ENCODE data around the gene WDR91.

Gene WDR91

DNA sequence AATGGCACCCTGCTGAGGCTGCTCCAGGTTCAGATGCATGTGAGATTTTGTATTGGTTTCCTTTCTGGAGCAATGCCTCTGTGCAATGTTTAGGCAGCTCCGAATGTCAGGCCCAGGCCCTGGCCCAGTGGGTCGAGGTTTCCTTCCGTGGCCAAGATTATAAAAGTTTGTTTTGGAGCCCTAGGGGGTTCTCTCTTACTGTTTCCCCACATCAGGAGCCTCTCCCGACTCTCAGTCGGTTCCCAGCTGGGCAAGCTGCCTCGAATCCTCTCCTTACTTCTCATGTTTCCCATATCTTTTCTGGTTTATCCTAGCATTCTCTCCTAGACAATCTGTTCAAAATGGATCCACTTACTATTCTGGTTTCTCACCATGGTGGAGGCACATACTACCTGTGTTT is 52.5 kb downstream of the WDR91 start:
- DNase-seq, result no peak

DNA sequence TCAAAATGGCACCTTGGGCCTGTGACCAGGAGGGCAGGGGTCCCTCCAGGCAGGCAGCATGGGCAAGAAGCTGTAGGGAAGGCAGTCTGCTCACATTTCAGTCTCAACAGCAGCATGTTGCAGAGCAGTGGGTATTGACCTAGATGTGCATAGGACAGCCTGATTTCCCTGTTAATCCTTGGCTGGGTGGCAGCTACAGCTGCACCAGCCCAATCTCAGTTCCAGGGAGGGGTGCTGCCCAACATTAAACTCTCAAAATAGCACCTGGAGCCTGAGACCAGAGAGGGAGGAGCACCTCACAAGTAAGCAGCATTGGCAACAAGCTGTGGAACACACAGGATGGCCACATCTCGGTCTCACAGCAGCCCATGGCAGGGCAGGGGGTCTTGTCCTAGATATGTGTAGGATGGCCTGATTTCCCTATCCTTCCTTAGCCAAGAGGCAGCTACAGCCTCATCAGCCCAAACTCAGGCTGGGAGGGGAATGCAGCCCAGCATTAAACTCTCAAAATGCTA is 53.1 kb downstream of the WDR91 start:
- DNase-seq, result no peak

DNA sequence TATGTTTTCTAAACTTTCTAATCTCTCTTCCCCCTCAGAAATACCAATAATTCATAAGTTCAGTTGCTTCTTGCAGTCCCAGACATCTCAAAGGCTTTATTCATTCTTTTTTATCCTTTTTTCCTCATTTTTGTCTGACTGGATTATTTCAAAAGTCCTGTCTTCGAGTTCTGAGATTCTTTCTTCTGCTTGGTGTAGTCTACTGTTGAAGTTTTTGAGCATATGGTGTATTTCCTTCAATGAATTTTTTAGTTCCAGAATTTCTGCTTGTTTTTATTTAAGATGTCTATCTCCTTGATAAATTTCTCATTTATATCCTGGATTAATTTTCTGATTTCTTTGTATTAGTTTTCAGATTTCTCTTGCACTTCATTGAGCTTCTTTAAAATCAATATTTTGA is 55.0 kb downstream of the WDR91 start:
- no peak for DNase-seq

DNA sequence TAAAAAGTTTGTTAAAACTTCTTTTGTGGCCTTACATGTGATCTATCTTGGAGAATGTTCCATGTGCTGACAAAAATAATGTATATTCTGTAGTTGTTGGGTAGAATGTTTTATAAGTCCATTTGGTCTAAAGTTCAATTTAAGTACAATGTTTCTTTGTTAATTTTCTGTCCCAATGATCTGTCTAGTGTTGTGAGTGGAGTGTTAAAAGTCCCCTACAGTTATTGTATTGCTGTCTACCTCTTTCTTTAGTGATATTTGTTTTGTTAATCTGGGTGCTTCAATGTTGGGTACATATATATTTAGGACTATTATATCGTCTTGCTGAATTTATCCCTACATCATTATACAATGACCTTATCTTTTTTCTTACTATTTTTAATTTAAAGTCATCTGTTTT is 56.6 kb downstream of the WDR91 start:
- DNase-seq, result no peak

DNA sequence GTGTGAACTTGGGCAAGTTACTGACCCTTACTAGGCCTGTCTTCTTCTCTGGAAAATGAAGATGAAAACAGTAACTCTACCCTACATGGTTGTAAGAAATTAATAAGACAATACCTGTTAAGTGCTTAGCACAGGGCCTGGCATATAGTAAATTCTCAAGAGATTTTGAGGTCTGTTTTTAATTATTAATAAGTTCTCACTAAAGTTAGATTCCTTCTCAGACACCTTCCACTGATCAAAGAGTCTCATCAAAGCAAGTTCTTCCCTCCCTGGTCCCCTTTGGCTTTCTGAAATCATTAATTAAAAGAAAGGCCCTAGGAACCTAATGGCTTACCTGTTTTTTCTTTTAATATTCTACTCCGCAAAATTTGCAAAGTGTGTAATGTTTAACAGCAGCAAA is 58.9 kb downstream of the WDR91 start:
- no peak for DNase-seq

DNA sequence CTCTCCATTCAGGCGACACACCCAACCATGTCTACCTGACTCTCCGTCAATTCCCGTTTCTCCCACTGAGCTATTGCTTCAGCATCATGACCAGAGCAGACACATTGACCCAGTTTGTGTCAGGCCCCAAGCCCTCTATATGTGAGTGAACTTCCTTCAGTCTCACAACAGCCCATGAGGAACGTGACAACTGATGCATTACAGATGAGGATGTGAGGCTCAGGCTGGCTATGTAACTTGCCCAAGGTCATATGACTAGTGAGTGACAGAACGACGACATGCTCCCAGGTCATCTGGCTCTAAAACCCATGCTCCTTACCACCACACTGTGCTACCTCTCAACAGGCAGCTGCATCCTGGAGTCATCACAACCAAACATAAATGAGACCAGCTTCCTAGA is 59.8 kb downstream of the WDR91 start:
- no peak for DNase-seq

DNA sequence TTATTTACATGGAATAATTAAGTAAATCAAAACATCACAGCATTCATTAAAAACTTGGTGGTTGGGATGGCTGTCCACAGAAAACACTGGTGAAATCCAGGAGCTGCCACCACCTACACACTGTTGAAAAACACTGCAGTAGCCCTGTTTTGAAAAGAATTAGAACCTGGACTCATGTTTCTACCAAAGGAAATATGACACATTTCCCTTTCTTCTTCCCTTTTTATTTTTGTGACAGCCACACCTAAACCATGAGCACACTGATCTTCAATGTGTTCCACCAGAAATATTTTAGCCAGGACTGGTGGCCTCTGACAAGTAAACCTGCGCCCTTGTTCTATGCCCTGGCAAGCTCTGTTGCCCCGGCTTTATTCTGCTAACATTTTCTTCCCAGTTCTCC is 60.2 kb downstream of the WDR91 start:
- DNase-seq, result no peak

DNA sequence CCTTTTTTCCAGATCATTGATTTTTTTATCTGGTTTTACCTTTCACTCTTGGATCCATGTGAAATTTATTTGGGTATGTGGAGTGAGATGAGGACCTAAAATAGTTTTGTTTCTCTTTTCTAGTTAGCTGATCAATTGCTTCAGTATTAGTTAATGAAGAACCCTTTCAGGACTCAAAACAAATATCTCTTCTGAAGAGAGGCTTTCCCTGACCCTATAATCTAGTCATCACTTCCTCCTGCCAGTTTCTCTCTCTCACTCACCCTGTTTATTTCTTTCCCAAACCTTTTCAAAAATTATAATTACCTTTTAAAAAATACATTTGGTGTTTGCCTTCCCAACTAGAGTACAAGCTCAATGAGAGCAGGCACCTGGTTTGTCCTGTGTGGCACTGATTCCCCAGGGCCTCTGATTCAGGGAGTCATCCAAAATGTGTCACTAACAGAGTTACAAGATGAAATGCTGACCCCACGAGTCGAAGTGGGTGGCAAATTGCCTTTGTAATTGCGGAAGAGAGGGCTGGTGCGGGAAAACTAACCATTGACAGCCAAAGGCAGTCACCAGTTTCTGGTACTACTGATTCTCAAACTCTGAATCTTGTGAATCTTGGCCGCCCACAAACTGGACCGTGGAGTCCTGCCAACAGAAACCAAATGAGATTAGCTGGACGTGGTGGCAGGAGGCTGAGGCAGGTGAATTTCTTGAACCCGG is 61.1 kb downstream of the WDR91 start:
- no peak for DNase-seq

DNA sequence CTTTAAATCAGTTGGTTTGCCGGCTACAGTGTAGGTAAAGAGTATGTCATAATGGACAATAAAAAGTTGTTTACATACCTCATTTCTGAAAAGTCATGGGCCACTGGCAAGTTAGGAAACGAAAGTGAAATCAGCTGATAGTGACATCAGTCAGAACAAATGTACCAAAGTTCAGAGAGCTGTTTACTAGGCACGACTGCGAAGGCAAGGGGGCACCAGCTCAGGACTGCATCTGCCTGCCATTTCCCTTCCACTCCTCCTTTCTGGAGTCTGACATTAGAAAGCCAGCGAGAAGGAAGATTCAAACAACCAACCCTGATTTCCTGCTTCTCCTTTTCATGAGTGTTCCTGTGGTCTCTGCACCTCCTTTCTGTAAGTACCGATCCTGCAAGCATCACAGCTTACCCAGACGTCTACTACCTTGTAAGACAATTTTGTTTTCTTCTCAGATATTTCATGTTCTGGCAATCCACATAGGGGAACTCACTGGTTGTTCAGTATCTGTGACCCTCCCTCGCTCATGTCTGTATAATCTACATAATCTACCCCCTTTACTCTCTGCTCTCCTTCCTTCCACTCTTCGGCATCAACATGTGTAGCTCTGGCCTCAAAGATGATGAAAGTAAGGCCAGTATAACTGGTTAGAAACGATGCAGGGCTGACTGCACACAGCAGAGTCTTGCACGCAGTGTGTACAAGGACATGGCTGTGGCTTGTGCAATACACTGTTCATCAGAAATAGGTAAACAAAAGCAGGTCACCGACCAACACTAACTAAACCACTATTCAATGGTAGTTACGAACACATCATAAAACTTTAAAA is 63.2 kb downstream of the WDR91 start, which contains the start of gene TMEM140:
TSS of gene TMEM140 (plus strand) at position 174 of the 823 bp plus-strand sequence. CDS start 16,370 bp downstream, outside the sequence.
- no peak for DNase-seq

DNA sequence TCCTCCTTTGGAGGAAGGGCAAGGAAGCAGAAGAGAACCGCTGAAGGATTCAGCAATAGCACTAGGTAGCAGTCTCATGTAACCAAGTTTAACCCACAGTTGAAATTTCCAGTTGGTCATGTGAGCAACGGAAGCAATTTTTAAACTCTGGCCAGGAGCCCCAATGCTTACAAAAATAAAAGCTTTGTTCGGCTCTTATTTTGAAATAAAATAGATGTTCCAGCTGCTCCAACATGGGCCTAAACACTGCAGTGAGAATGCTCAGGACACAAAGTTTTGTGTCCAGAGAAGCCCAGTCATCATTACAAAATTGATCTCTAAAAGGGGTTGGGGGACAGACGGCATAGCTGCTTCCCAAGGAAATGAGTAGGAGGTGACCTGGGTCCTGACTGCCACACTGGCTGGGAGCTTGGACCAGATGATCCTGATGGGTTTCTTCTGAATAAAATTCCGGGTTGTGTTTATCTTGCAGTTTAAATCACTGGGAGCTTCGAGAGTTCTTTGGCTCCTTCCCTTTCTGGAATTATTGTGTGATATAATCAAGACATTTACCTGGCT is 63.9 kb downstream of the WDR91 start:
- DNase-seq, result no peak

DNA sequence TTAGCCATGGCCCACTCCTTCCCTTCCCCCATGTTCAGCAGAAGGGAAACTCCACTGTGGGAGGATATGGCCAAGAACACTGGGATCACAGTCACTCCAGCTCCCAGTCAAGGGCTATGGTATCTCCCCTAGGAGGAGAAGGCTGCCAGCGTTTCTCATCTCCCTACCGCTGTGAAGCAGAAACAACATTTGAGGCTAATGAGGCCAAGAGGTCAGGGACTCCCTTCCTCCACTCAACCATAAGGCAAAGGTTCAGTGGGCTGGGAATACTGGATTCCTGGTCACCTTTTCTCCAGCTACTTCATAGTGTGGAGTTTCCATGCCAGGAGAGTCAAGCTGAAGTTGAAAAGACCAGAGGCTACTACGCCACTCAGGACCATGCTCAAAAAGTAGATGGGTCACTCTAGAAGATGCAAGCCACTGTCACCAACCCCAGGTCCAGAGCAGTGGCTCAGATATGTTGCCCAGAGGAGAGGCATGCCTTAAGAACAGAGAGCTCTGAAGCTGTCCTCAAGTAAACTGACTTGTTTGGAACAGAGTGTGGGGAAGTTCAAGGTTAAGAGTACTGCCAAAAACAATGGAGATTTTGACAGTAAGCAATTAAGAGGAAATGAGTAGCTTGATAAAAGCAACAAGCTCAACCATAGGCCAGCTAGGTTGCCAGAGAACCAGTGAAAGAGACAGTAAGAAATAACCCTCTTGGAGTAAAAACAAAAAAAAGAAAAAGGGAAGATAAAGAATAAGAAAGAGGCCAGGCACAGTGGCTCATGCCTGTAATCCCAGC is 67.2 kb downstream of the WDR91 start:
- DNase-seq, result no peak
